Testis (tissue), 2 donors: ENCODE results near the gene SELE.

Experiments
- POLR2A ChIP-seq: fragments of 450-650 bp; IDR thresholded peaks from one replicate; pipeline ENCODE4 v1.6.1; 2017; ENCODE audit warnings: antibody characterized with exemption, mild to moderate bottlenecking, moderate library complexity
- TF ChIP-seq, protein P1 (sequence below), 3 experiments: fragments of 450-650 bp in 2 of 3; fragments of 200-600 bp in 1 of 3; sonication (generic) in 1 of 3; IDR thresholded peaks; one replicate each; pipeline ENCODE4 v1.5.1; 2016 to 2019; ENCODE audit warnings: antibody characterized with exemption in 3 of 3, mild to moderate bottlenecking in 2 of 3, moderate library complexity in 1 of 3

DNA sequence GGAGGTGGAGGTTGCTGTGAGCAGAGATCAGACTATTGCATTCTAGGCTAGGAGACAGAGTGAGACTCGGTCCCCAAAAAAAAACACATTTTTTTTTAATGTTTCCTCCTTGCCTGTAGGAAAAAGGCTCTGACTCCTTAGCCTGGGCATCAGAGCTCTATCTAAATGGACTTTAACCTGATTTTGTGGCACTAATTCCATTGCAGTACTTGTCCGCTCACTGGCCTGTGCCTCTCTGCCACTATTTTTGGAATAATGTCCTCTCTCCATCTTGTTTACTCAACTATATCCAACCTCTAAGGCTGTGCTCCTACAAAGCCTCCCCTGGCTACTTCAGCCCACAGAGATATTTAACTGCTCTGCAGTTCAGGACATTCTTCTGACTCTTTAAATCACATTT is 34.3 kb upstream of the SELE start:
- TF ChIP-seq, protein P1, sequence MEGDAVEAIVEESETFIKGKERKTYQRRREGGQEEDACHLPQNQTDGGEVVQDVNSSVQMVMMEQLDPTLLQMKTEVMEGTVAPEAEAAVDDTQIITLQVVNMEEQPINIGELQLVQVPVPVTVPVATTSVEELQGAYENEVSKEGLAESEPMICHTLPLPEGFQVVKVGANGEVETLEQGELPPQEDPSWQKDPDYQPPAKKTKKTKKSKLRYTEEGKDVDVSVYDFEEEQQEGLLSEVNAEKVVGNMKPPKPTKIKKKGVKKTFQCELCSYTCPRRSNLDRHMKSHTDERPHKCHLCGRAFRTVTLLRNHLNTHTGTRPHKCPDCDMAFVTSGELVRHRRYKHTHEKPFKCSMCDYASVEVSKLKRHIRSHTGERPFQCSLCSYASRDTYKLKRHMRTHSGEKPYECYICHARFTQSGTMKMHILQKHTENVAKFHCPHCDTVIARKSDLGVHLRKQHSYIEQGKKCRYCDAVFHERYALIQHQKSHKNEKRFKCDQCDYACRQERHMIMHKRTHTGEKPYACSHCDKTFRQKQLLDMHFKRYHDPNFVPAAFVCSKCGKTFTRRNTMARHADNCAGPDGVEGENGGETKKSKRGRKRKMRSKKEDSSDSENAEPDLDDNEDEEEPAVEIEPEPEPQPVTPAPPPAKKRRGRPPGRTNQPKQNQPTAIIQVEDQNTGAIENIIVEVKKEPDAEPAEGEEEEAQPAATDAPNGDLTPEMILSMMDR (IDR thresholded peaks at IDR 0.05): no peak
- TF ChIP-seq POLR2A: no peak
